DND-41 (cell line): ENCODE results near the gene JUNB.

ENCODE experiments used
- ATAC-seq: fragments of 200-7000 bp; cut with Tn5 transposase; 3 replicates; pipeline ENCODE4 v1.9.1; 2021; ENCODE audit warnings: low read depth; ENCODE audit not compliant: insufficient read depth
- DNase-seq: peaks from one replicate; pipeline ENCODE4 v3.0.0-alpha.2; 2020
- H2AFZ ChIP-seq: 2 replicates; pipeline ENCODE4 v1.6.0; 2012; ENCODE audit warnings: low read depth, low read length
- H3K27ac ChIP-seq: 2 replicates; pipeline ENCODE4 v1.5.1; 2012; ENCODE audit warnings: low read length, inconsistent platforms
- H3K27me3 ChIP-seq: fragments of 200-600 bp; sonication (generic); 2 replicates; pipeline ENCODE4 v1.6.0; 2012; ENCODE audit warnings: low read length, mild to moderate bottlenecking, inconsistent platforms; ENCODE audit not compliant: insufficient read depth, poor library complexity
- H3K36me3 ChIP-seq: 2 replicates; pipeline ENCODE4 v1.5.1; 2012; ENCODE audit warnings: low read length, inconsistent platforms; ENCODE audit not compliant: insufficient read depth
- H3K4me1 ChIP-seq: 2 replicates; pipeline ENCODE4 v1.5.1; 2012; ENCODE audit warnings: mild to moderate bottlenecking, low read length; ENCODE audit not compliant: insufficient read depth
- H3K4me2 ChIP-seq: 2 replicates; pipeline ENCODE4 v1.6.0; 2012; ENCODE audit warnings: mild to moderate bottlenecking, moderate library complexity, low read length, inconsistent platforms; ENCODE audit not compliant: insufficient read depth
- H3K4me3 ChIP-seq, 2 experiments: fragments of 200-600 bp in 1 of 2; shearing (Covaris generic) in 1 of 2; 2 replicates each; pipeline ENCODE4 v1.5.1; 2012 to 2016; ENCODE audit warnings: inconsistent platforms in 2 of 2, low read length in 2 of 2, mild to moderate bottlenecking in 2 of 2, low read depth in 1 of 2, moderate library complexity in 1 of 2
- H3K79me2 ChIP-seq: 2 replicates; pipeline ENCODE4 v1.6.0; 2012; ENCODE audit warnings: low read length, inconsistent platforms; ENCODE audit not compliant: insufficient read depth
- H3K9ac ChIP-seq: 2 replicates; pipeline ENCODE4 v1.6.0; 2012; ENCODE audit warnings: low read depth, mild to moderate bottlenecking, inconsistent platforms, low read length, moderate library complexity
- H3K9me3 ChIP-seq: 2 replicates; pipeline ENCODE4 v1.5.1; 2012; ENCODE audit warnings: low read length, moderate library complexity, mild to moderate bottlenecking, inconsistent platforms; ENCODE audit not compliant: insufficient read depth, severe bottlenecking
- H4K20me1 ChIP-seq: 2 replicates; pipeline ENCODE4 v1.6.0; 2012; ENCODE audit warnings: low read length; ENCODE audit not compliant: insufficient read depth
- CTCF ChIP-seq: IDR thresholded peaks from 2 replicates; pipeline ENCODE4 v1.5.1; 2012; ENCODE audit warnings: borderline replicate concordance, low read length, moderate library complexity, mild to moderate bottlenecking; ENCODE audit not compliant: poor library complexity, severe bottlenecking; ENCODE audit errors: extremely low read depth
- EZH2 ChIP-seq: IDR thresholded peaks from 3 replicates; pipeline ENCODE4 v1.6.1; 2012; ENCODE audit warnings: borderline replicate concordance, low read depth, mild to moderate bottlenecking, moderate library complexity, low read length, inconsistent platforms; ENCODE audit not compliant: severe bottlenecking

The JUNB gene

GRCh38 chr19:12785431-12786031 is 5.8 kb upstream of the JUNB start:
- Histone ChIP-seq H3K4me1 (peaks cover 56% of the 10 kb centered on the region), H3K4me2 (no peak overlapping the region)
- no peak for DNase-seq

GRCh38 chr19:12786141-12786870 is 5.0 kb upstream of the JUNB start:
- DNase-seq (no peak), ATAC-seq (no peak)
- H2AFZ ChIP-seq, result no peak overlapping the region
- H3K4me3 ChIP-seq, result no peak overlapping the region
- peak overlapping the region; percentile 26; the same call in 1 of the 2 replicates for H3K27ac ChIP-seq
- H3K4me1 ChIP-seq, result peaks cover 62% of the 10 kb centered on the region
- no peaks in the 10 kb centered on the region for H3K27me3 ChIP-seq
- H3K79me2 ChIP-seq, result no peaks in the 10 kb centered on the region
- 0 out of 2 replicates have a peak overlapping the region, but pooled peaks have one; percentile 13 for H3K9ac ChIP-seq
- H3K9me3 ChIP-seq, result no peaks in the 10 kb centered on the region
- H3K4me2 ChIP-seq, result no peak overlapping the region
- H3K36me3 ChIP-seq, result no peaks in the 10 kb centered on the region
- H4K20me1 ChIP-seq, result no peaks in the 10 kb centered on the region; the same call in 1 of the 2 replicates
- TF ChIP-seq EZH2, result no peak
- no peak for TF ChIP-seq CTCF

More at GRCh38 chr19:12785431-12786031, 5.8 kb upstream of the JUNB start:
- no peaks in the 10 kb centered on the region for H3K79me2 ChIP-seq
- H3K9me3 ChIP-seq, result no peaks in the 10 kb centered on the region
- peak overlapping the region; percentile 52 for H3K27ac ChIP-seq
- ATAC-seq, result no peak
- no peaks in the 10 kb centered on the region for H3K36me3 ChIP-seq
- H3K27me3 ChIP-seq, result no peaks in the 10 kb centered on the region
- no peak overlapping the region for H3K4me3 ChIP-seq
- no peaks in the 10 kb centered on the region; the same call in 1 of the 2 replicates for H4K20me1 ChIP-seq
- TF ChIP-seq EZH2 (no peak), CTCF (no peak)
- 0 out of 2 replicates have a peak overlapping the region, but pooled peaks have one; percentile 13 for H3K9ac ChIP-seq
- no peak overlapping the region for H2AFZ ChIP-seq

GRCh38 chr19:12786952-12787351 is 4.3 kb upstream of the JUNB start:
- no peak for TF ChIP-seq EZH2
- no peak for TF ChIP-seq CTCF
- no peak overlapping the region for H2AFZ ChIP-seq
- no peaks in the 10 kb centered on the region for H3K36me3 ChIP-seq
- no peak overlapping the region for H3K9ac ChIP-seq
- no peaks in the 10 kb centered on the region for H3K27me3 ChIP-seq
- no peaks in the 10 kb centered on the region for H3K9me3 ChIP-seq
- H4K20me1 ChIP-seq, result no peaks in the 10 kb centered on the region; the same call in 1 of the 2 replicates
- peaks cover 63% of the 10 kb centered on the region for H3K4me1 ChIP-seq
- ATAC-seq (no peak), DNase-seq (no peak)
- peaks cover 6% of the 10 kb centered on the region for H3K79me2 ChIP-seq
- no peak overlapping the region for H3K4me2 ChIP-seq
- H3K4me3 ChIP-seq, result no peak overlapping the region
- no peak overlapping the region for H3K27ac ChIP-seq
